Measurements from ENCODE around the gene PRDM16. TPM values are rescaled to one million over a fixed set of nuclear protein-coding genes. Genes with fewer than 3 reads are reported as not detected.

Gene PRDM16
- total and polyA plus RNA-seq, 4 donors: 0.05 to 0.67 (median 0.19) TPM

DNA sequence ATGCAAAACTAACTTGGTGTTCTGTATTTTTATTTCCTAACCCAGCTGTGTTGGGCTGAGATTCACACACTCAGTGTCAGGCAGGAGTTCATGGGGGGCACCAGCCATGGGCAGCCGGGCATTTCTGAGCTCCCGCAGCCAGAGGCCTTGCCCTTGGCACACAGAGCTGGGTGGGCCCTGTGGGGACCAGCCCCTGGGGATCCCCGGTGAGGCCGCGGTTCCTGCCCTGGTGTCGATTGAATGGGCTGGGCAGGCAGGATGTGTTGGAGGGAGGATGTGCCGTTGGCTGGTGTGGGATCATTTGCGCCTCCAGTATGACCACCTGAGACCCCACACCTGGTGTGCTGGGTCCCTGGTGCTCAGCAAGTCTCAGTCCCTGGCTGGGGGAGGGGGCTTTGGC lies 91.0 kb downstream of the PRDM16 start:
- Histone ChIP-seq H3K4me3 (ENCODE audit: low read depth in 1 of 3, low read length in 3 of 3) (no peak overlapping the region), H3K27ac (ENCODE audit: low read depth in 1 of 2, low read length in 2 of 2) (no peak overlapping the region), H3K9ac (ENCODE audit: low read depth in 1 of 2, low read length in 2 of 2) (no peak overlapping the region), H3K27me3 (ENCODE audit: control insufficient read depth in 4 of 4, insufficient read depth in 4 of 4, low read length in 3 of 4) (no peaks in the 10 kb centered on the region), H3K36me3 (ENCODE audit: control insufficient read depth in 4 of 4, insufficient read depth in 3 of 4, low read depth in 1 of 4, low read length in 3 of 4) (no peaks in the 10 kb centered on the region), H3K4me1 (ENCODE audit: control insufficient read depth in 4 of 4, insufficient read depth in 4 of 4, low read length in 3 of 4) (no peaks in the 10 kb centered on the region), H3K9me3 (ENCODE audit: control insufficient read depth in 4 of 4, low read length in 3 of 4) (no peaks in the 10 kb centered on the region)
- DNase-seq (ENCODE audit: low spot score): no peak
- WGBS: 92% methylated on average over 8 of the region's 8 CpGs
- TF ChIP-seq NR2F2 (IDR thresholded peaks at IDR 0.05) (no peak), TAF1 (conservative IDR thresholded peaks at IDR 0.05) (no peak), FOXA2 (IDR thresholded peaks at IDR 0.05) (no peak), HNF4G (IDR thresholded peaks at IDR 0.05) (no peak), HNF4A (conservative IDR thresholded peaks at IDR 0.05) (no peak)
- TF ChIP-seq, protein P1, sequence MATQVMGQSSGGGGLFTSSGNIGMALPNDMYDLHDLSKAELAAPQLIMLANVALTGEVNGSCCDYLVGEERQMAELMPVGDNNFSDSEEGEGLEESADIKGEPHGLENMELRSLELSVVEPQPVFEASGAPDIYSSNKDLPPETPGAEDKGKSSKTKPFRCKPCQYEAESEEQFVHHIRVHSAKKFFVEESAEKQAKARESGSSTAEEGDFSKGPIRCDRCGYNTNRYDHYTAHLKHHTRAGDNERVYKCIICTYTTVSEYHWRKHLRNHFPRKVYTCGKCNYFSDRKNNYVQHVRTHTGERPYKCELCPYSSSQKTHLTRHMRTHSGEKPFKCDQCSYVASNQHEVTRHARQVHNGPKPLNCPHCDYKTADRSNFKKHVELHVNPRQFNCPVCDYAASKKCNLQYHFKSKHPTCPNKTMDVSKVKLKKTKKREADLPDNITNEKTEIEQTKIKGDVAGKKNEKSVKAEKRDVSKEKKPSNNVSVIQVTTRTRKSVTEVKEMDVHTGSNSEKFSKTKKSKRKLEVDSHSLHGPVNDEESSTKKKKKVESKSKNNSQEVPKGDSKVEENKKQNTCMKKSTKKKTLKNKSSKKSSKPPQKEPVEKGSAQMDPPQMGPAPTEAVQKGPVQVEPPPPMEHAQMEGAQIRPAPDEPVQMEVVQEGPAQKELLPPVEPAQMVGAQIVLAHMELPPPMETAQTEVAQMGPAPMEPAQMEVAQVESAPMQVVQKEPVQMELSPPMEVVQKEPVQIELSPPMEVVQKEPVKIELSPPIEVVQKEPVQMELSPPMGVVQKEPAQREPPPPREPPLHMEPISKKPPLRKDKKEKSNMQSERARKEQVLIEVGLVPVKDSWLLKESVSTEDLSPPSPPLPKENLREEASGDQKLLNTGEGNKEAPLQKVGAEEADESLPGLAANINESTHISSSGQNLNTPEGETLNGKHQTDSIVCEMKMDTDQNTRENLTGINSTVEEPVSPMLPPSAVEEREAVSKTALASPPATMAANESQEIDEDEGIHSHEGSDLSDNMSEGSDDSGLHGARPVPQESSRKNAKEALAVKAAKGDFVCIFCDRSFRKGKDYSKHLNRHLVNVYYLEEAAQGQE (IDR thresholded peaks at IDR 0.05): no peak

DNA sequence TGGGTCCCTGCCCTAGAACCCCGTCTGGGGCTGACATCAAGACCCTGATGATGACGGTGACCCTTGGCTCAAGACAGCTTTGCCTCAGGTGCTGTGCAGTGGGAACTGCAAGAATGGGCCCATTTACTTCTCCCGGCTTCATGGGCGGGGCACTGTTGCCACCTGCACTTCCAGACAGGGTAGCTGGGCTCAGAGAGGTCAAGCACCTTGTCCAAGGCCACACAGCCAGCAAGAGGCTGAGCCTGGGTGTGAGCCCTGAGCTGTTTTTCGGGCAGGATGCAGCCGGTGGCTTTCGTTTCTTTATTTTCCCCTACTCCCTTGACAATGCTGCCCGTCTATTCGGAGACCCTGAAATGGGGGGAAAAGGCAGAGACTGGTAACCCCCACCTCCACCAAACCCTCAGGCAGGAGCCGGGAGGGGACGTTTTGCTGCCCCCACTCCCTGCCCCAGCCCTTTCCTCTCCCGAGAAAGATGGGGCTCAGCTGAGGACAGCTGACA lies 91.7 kb downstream of the PRDM16 start:
- H3K27me3 ChIP-seq (ENCODE audit: control insufficient read depth in 4 of 4, insufficient read depth in 4 of 4, low read length in 3 of 4): no peaks in the 10 kb centered on the region
- H3K36me3 ChIP-seq (ENCODE audit: control insufficient read depth in 4 of 4, insufficient read depth in 3 of 4, low read depth in 1 of 4, low read length in 3 of 4): no peaks in the 10 kb centered on the region
- no peak overlapping the region for H3K27ac ChIP-seq (ENCODE audit: low read depth in 1 of 2, low read length in 2 of 2)
- no peaks in the 10 kb centered on the region for H3K9me3 ChIP-seq (ENCODE audit: control insufficient read depth in 4 of 4, low read length in 3 of 4)
- no peak overlapping the region for H3K9ac ChIP-seq (ENCODE audit: low read depth in 1 of 2, low read length in 2 of 2)
- DNase-seq (ENCODE audit: low spot score): no peak
- H3K4me3 ChIP-seq (ENCODE audit: low read depth in 1 of 3, low read length in 3 of 3): no peak overlapping the region
- 77% methylated on average over 12 of the region's 12 CpGs for WGBS
- TF ChIP-seq, protein P1 (IDR thresholded peaks at IDR 0.05): no peak
- TF ChIP-seq NR2F2 (IDR thresholded peaks at IDR 0.05): no peak
- TF ChIP-seq, protein P2, sequence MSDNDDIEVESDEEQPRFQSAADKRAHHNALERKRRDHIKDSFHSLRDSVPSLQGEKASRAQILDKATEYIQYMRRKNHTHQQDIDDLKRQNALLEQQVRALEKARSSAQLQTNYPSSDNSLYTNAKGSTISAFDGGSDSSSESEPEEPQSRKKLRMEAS (IDR thresholded peaks at IDR 0.05): no peak
- H3K4me1 ChIP-seq (ENCODE audit: control insufficient read depth in 4 of 4, insufficient read depth in 4 of 4, low read length in 3 of 4): no peaks in the 10 kb centered on the region

DNA sequence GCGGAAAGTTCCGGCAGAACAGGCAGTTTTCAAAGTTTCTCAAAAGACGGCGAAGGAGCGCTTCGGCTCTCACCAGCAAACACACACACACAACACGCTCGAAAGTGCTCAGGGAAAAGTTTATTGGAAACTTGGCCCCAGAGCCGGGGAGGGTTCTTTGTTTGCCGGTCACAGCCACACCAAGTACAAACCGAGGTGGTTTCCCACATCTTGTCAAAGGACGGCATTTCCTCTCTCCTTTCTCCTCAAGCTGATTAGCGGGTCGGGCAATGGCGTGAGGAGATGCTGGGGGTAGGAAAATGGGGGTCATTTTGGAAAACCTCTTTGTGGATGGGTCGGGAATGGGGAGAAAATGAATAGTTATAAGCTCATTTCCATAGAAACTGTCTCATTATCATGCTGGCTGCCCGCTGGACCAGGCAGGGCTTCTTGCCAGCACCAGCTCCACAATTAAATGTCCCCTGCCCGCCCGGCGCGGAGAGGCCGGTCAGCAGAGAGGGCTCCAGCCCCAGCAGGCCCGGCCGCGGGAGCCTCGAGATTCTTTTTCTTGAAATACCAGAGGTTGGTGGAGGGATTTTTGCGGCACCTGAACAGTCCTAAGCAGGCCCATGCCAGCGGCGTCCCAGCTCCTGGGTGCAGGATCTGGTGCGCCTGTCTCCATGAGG lies 92.3 kb downstream of the PRDM16 start:
- Histone ChIP-seq H3K4me1 (ENCODE audit: control insufficient read depth in 4 of 4, insufficient read depth in 4 of 4, low read length in 3 of 4) (no peaks in the 10 kb centered on the region), H3K36me3 (ENCODE audit: control insufficient read depth in 4 of 4, insufficient read depth in 3 of 4, low read depth in 1 of 4, low read length in 3 of 4) (no peaks in the 10 kb centered on the region), H3K27me3 (ENCODE audit: control insufficient read depth in 4 of 4, insufficient read depth in 4 of 4, low read length in 3 of 4) (no peaks in the 10 kb centered on the region), H3K9ac (ENCODE audit: low read depth in 1 of 2, low read length in 2 of 2) (no peak overlapping the region), H3K4me3 (ENCODE audit: low read depth in 1 of 3, low read length in 3 of 3) (no peak overlapping the region), H3K27ac (ENCODE audit: low read depth in 1 of 2, low read length in 2 of 2) (no peak overlapping the region), H3K9me3 (ENCODE audit: control insufficient read depth in 4 of 4, low read length in 3 of 4) (no peaks in the 10 kb centered on the region)
- TF ChIP-seq HNF4G (IDR thresholded peaks at IDR 0.05) (no peak), FOXA1 (IDR thresholded peaks at IDR 0.05) (no peak), GABPA (IDR thresholded peaks at IDR 0.05 in 1 of 2, conservative IDR thresholded peaks at IDR 0.05 in 1 of 2) (no peak), SP1 (IDR thresholded peaks at IDR 0.05) (no peak), RXRA (IDR thresholded peaks at IDR 0.05) (no peak), HNF4A (conservative IDR thresholded peaks at IDR 0.05) (no peak), TAF1 (conservative IDR thresholded peaks at IDR 0.05) (no peak)
- TF ChIP-seq, protein P3, sequence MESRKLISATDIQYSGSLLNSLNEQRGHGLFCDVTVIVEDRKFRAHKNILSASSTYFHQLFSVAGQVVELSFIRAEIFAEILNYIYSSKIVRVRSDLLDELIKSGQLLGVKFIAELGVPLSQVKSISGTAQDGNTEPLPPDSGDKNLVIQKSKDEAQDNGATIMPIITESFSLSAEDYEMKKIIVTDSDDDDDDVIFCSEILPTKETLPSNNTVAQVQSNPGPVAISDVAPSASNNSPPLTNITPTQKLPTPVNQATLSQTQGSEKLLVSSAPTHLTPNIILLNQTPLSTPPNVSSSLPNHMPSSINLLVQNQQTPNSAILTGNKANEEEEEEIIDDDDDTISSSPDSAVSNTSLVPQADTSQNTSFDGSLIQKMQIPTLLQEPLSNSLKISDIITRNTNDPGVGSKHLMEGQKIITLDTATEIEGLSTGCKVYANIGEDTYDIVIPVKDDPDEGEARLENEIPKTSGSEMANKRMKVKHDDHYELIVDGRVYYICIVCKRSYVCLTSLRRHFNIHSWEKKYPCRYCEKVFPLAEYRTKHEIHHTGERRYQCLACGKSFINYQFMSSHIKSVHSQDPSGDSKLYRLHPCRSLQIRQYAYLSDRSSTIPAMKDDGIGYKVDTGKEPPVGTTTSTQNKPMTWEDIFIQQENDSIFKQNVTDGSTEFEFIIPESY (IDR thresholded peaks at IDR 0.05): no peak
- DNase-seq (ENCODE audit: low spot score): no peak
- 78% methylated on average over 30 of the region's 30 CpGs for WGBS
